Left forelimb (tissue), 1 donor: ENCODE data around the gene PRAMEF10.
"Not testable (repeated sequence)": the region's sequence is repeated elsewhere in the genome, so short reads cannot be mapped to it uniquely, and the experiment has no call there.

Experiments
- DNase-seq: peaks from one replicate; pipeline ENCODE4 v3.0.0-alpha.2; 2018; ENCODE audit warnings: low spot score

Gene PRAMEF10, protein sequence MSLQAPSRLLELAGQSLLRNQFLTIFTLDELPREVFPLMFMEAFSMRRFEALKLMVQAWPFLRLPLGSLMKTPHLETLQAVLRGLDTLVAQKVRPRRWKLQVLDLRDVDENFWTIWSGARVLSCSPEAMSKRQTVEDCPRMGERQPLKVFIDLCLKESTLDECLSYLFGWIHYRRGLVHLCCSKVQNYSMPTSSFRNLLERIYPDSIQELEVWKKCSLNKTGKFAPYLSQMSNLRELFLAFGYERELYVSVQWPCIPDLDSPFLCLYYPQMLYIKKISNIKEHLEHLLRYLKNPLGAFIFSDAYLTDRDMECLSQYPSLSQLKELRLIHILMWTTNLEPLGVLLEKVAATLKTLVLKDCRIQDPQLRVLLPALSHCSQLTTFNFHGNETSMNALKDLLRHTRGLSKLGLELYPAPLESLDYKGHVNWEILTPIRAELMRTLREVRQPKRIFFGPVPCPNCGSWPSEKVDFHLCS

DNA sequence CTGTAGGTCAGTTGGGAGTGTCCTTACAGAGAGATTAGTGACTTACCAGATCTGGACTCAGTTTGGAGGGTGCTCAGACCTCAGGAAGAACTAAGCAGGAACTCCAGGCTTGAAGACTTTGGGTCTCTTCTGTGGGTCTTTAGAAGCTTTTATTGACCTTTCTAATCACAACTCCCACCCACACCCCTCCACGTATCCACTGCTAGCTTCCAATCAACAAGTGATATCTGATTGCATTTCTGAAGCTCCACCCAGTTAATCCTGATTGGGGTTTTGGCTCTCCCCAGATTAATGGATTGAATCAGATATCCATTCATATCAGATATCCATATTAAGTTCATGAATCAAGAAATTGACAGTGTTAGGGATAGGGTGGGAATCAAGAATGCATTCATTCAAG, at the start of gene PRAMEF10:
PRAMEF10 (minus strand) TSS at position 101 of the 400 bp plus-strand sequence. CDS start 2,423 bp downstream, outside the sequence.
- not testable (repeated sequence) for DNase-seq

DNA sequence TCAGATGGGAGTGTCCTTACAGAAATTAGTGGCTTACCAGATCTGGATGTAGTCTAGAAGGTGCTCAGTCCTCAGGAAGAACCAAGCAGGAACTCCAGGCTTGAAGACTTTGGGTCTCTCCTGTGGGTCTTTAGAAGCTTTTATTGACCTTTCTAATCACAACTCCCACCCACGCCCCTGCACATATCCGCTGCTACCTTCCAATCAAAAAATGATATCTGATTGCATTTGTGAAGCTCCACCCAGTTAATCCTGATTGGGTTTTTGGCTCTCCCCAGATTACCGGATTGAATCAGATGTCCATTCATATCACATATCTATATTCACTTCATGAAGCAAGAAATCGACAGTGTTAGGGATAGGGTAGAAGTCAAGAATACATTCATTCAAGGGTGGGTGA, 49.4 kb upstream of the PRAMEF10 start, which contains the start of gene PRAMEF6:
PRAMEF6 (minus strand) TSS at position 101 of the 400 bp plus-strand sequence. CDS start 5,062 bp downstream, outside the sequence.
- not testable (repeated sequence) for DNase-seq

DNA sequence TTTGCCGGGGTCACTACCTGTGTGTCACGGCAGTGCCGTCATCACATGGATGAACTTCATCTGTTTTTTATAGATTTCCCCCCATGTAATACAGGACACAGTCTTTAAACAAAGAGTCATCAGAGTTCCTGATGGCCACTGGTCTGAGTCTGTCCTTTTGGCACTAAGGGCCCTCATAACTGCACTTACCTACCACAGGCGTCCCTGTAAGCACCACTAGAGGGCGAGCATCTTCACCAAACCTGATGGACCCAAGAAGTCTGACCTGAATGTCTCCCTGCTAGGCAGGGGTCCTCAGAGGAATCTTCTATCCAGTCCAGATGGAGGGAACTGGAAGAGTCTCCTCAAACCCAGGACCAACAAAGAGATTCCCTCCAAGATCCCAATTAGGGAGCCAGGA, 26.3 kb upstream of the PRAMEF10 start:
- not testable (repeated sequence) for DNase-seq

DNA sequence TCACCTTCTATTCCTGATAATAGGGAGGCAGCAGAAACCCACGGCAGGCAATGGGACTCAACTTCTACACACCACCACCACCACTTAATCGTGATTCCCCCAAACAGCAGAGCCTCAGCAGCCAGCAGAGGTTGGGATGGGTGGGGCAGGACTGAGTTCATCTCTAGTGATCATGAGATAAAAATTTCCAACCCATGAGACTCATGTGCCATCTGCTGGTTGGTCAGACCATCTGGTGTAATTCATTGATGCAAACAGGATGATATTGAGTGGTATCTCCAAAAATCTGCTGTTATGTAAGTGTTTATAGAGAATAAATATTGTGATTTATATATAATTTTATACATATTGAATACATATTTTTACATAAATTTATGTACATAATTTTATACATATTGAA, 23.7 kb upstream of the PRAMEF10 start:
- DNase-seq = not testable (repeated sequence)

DNA sequence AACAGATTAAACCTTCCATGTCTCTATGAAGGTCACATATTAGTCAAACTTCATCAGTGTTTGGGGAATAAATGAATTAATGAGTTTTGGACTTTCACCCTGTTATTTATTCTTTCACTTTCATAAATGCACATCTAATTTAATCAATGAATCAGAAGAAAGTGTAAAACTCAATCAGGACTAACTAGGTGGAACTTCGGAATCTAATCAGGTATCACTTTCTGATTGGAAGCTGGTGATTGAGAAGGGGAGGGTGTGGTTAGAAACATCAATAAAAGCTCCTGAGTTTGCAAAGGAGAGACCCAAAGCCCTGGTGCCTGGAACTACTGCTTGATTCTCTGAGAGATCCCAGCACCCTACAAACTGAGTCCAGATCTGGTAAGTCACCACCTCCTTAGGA, 18.2 kb upstream of the PRAMEF10 start, which contains the start of gene PRAMEF7:
PRAMEF7 (plus strand) TSS at position 301 of the 400 bp plus-strand sequence. CDS start 1,083 bp downstream, outside the sequence.
- DNase-seq = not testable (repeated sequence)

DNA sequence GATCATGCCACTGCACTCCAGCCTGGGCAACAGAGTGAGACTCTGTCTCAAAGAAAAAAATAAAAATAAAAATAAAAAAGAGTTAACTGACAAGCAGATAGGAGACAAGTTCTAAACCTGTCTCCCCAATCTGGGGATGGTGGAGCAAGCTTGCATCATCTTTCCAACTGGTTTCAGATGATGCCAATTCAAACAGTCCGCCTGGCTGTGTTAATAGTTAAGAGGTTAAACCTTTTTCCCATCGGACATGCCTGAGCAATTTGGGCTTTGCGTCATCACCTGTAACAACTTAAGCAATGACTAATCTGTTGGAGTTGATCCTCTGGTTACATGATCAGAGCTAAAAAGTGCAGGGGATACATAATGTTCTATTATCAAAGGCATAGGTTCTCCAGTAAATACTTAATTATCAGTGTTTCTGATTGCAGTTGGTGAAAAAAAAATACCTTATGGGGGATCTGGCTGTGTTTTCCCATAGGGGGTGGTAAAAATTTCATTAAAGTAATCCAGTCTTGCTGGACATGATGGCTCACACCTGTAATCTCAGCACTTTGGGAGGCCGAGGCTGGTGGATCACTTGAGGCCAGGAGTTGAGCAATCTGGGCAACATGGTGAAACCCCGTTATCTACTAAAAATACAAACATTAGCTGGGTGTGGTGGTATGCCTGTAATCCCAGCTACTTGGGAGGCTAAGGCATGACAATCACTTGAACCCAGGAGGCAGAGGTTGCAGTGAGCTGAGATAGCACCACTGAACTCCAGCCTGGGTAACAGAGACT, 5.9 kb upstream of the PRAMEF10 start:
- not testable (repeated sequence) for DNase-seq

DNA sequence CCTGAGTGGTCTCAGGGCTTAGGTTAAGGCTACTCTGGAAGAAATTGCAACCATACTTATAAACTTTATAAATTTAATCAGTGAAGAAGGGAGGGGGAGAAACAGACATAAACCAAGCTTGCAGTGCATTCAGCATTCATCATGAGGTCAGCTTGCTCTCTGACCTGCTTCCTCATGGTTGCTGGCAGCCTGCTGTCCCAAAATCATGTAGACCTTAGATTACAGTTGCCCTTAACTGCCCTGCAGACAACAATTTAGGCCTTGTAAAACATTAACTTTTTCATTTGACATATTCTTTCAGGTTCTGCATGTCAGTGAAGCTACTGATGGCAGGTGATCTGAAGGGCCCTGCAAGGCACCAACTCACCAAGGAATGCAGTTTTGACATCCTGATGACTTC, 1.1 kb upstream of the PRAMEF10 start:
- not testable (repeated sequence) for DNase-seq

DNA sequence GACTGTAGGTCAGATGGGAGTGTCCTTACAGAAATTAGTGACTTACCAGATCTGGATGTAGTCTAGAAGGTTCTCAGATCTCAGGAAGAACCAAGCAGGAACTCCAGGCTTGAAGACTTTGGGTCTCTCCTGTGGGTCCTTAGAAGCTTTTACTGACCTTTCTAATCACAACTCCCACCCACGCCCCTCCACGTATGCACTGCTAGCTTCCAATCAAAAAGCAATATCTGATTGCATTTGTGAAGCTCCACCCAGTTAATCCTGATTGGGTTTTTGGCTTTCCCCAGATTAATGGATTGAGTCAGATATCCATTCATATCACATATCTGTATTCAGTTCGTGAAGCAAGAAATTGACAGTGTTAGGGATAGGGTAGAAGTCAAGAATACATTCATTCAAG, 12.0 kb downstream of the PRAMEF10 start, which contains the start of gene PRAMEF4:
PRAMEF4 (minus strand) TSS at position 101 of the 400 bp plus-strand sequence. CDS start 2,807 bp downstream, outside the sequence.
- not testable (repeated sequence) for DNase-seq

DNA sequence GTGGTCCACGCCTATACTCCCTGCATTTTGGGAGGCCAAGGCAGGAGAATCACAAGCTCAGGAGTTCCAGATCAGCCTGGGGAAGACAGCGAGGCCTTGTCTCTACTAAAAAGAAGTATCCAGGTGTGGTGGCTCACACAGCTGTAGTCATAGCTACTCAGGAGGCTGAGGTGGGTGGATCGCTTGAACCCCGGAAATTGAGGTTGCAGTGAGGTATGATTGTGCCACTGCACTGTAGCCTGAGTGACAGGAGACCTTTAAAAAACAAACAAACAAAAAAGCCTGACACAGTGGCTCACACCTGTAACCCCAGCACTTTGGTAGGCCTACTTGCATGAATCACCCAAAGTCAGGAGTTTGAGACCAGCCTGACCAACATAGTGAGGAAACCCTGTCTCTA, 19.6 kb downstream of the PRAMEF10 start:
- not testable (repeated sequence) for DNase-seq

DNA sequence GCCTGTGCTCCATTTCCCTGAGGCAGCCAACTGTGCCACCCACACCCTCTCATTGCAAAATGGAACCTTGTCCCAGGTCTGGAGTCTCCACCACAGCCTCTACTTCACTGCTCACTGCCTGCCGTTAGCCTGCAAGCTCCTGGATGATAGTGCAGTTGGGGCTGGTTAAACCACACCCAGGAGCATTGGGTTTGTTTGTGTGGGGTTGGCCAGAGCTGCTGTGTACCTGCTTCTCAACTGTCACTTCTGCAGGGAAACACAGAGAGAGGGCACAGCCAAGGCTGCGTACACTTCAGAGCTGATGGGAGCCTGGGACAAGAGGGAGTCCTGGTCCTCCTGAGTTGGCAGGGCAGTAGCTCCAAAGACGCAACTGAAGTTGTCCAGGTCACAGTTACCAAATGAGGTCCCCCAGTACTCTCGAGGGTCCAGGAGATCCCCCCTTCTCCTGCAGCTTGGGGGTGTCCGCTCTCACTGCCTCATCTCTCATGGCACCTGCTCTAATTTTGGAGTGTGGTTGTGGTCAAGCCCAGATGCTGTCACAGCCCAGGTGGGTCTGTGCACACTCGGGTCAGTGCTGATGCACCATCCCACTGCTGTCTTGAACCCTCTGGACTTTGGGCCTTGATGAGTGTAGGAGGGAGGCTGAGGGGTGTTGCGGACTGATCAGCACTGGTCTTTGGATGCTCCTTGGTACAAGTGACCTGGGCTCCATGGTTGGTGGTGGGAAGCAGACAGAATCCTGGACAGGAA, 34.8 kb downstream of the PRAMEF10 start:
- not testable (repeated sequence) for DNase-seq

GRCh38 chr1:12856786-12857185, 41.3 kb downstream of the PRAMEF10 start, which contains the start of gene PRAMEF2:
Gene PRAMEF2, plus strand, starts transcription at chr1:12857086. Its CDS starts 1,924 bp downstream, at chr1:12859010.
- DNase-seq = not testable (repeated sequence)

GRCh38 chr1:12851779-12852178, 46.3 kb downstream of the PRAMEF10 start:
- DNase-seq = no peak

DNA sequence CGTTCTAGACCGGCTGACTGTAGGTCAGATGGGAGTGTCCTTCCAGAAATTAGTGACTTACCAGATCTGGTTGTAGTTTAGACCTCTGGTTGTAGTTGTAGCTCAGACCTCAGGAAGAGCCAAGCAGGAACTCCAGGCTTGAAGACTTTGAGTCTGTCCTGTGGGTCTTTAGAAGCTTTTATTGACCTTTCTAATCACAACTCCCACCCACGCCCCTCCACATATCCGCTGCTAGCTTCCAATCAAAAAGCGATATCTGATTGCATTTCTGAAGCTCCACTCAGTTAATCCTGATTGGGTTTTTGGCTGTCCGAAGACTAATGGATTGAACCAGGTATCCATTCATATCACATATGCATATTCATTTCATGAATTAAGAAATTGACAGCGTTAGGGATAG, 49.5 kb downstream of the PRAMEF10 start, which contains the start of gene HNRNPCL1:
HNRNPCL1 (minus strand) TSS at position 101 of the 400 bp plus-strand sequence. CDS start 431 bp downstream, outside the sequence.
- not testable (repeated sequence) for DNase-seq
